ENCODE measurements around the gene RELCH. TPM values are rescaled to one million over a fixed set of nuclear protein-coding genes. Genes with fewer than 3 reads are reported as not detected.

RELCH gene
- total and polyA plus RNA-seq, 10 of the 15 experiments (the other 5 are each of a cell fraction or from before 2014, with no cell fraction given): 3.1 to 23.6 (median 14.5) TPM

- Histone ChIP-seq H3K9ac (ENCODE audit: control insufficient read depth, insufficient read depth, low read length) (no peak overlapping the region), H3K9me3 (replicated peaks; ENCODE audit: control insufficient read depth, insufficient read depth, low read length) (no peaks in the 10 kb centered on the region), H4K20me1 (ENCODE audit: control insufficient read depth, insufficient read depth) (no peaks in the 10 kb centered on the region), H3K4me2 (ENCODE audit: control insufficient read depth, insufficient read depth) (no peak overlapping the region), H3K27me3 (replicated peaks in 1 of 2; ENCODE audit: control insufficient read depth in 2 of 2, insufficient read depth in 2 of 2, low read length in 1 of 2) (no peaks in the 10 kb centered on the region), H3K4me1 (ENCODE audit: control insufficient read depth, insufficient read depth, low read length) (no peaks in the 10 kb centered on the region), H3K79me2 (ENCODE audit: control insufficient read depth, insufficient read depth, low read length) (no peaks in the 10 kb centered on the region), H3K27ac (ENCODE audit: control insufficient read depth, insufficient read depth) (no peak overlapping the region), H2AFZ (ENCODE audit: control insufficient read depth, low read depth, low read length) (no peak overlapping the region), H3K36me3 (ENCODE audit: control insufficient read depth in 2 of 2, insufficient read depth in 2 of 2, low read length in 1 of 2) (no peaks in the 10 kb centered on the region), H3K4me3 (no peak overlapping the region)
- CTCF ChIA-PET: interaction anchor here (0.8 to 1.6 kb wide), 4 partner anchors 16 to 80 kb away, joined by 3 to 5 read pairs (median 3); no protein-coding TSS in a partner anchor
- DNase-seq (ENCODE audit: low read depth, low spot score): no peak
- no peak for FAIRE-seq
- no TSS peak for BruUV-seq (replicated peaks)
- ATAC-seq: peak; percentile 64
- RAD21 ChIA-PET (ENCODE audit: unreplicated experiment): no interaction called here
- POLR2A ChIA-PET: no interaction called here
- 81% methylated on average over 2 of the region's 2 CpGs for WGBS (ENCODE audit: insufficient coverage, insufficient replicate concordance, low lambda C conversion rate, missing lambda C conversion rate)
- SMC1A ChIA-PET (ENCODE audit: uncharacterized antibody, unreplicated experiment): interaction anchor here (1.2 to 1.4 kb wide), 3 partner anchors 13 to 14 kb away, joined by 3 read pairs; no protein-coding TSS in a partner anchor
- in situ Hi-C loops (cut with MboI) (no loop called here), intact Hi-C loops (cut with micrococcal nuclease; ENCODE audit: unreplicated experiment) (no loop called here)
- TF ChIP-seq SKIL (IDR thresholded peaks at IDR 0.05; ENCODE audit: low read depth, poor library complexity, severe bottlenecking): no peak
- no peak for TF ChIP-seq NR2C1 (IDR thresholded peaks at IDR 0.05)
- no peak for TF ChIP-seq USF2 (IDR thresholded peaks at IDR 0.05; ENCODE audit: borderline replicate concordance, low read depth, low read length)
- no peak for TF ChIP-seq SIX5 (IDR thresholded peaks at IDR 0.05; ENCODE audit: low read depth, low read length, severe bottlenecking)
- TF ChIP-seq NBN (IDR thresholded peaks at IDR 0.05): no peak
- no peak for TF ChIP-seq NFXL1 (IDR thresholded peaks at IDR 0.05; ENCODE audit: borderline replicate concordance)
- no peak for TF ChIP-seq ZBTB40 (IDR thresholded peaks at IDR 0.05; ENCODE audit: borderline replicate concordance)
- no peak for TF ChIP-seq ELK1 (IDR thresholded peaks at IDR 0.05; ENCODE audit: low read depth, low read length)
- no peak for TF ChIP-seq PRDM15 (CRISPR knock-in tag; IDR thresholded peaks at IDR 0.05)
- no peak for TF ChIP-seq MTA3 (IDR thresholded peaks at IDR 0.05; ENCODE audit: borderline replicate concordance, low read length)
- no peak for TF ChIP-seq NR2F1 (conservative IDR thresholded peaks at IDR 0.05)
- TF ChIP-seq SMAD5 (IDR thresholded peaks at IDR 0.05; ENCODE audit: low read depth): no peak
- no peak for TF ChIP-seq RCOR1 (conservative IDR thresholded peaks at IDR 0.05; ENCODE audit: low read depth, low read length)
Measured at GRCh38 chr18:62345909-62346308, 158.9 kb downstream of the RELCH start.
